GM12865 (cell line): Measurements from ENCODE around the gene CEP112.
A peak's percentile ranks its signal among the peaks of the same experiment; 100 is the strongest.

ENCODE experiments used
- DNase-seq: peaks from one replicate; pipeline ENCODE4 v3.0.0; 2010; ENCODE audit warnings: low read depth
- H3K4me3 ChIP-seq: 2 replicates; pipeline ENCODE4 v1.5.1; 2011; ENCODE audit warnings: mild to moderate bottlenecking, low read depth, low read length, control low read depth
- TF ChIP-seq, protein P1 (sequence below): IDR thresholded peaks from 2 replicates; pipeline ENCODE4 v1.5.1; 2011; ENCODE audit warnings: low read length, control low read depth, low read depth, inconsistent platforms; ENCODE audit not compliant: insufficient read depth; ENCODE audit errors: missing control alignments

Gene CEP112

DNA sequence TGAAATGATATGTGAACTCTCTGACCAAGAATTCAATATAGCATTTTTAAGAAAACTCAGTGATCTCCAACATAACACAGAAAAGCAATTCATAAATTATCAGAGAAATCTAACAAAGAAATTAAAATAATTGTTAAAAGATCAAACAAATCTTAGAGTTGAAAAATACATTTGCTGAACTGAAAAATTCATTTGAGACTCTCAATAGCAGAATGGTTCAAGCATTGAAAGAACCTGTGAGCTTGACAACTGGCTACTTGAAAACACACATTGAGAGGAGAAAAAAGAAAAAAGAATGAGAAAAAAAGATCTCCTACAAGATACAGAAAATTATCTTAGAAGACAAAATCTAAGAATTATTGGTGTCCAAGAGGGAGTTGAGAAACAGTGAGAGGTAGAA, 203.5 kb downstream of the CEP112 start:
- TF ChIP-seq, protein P1, sequence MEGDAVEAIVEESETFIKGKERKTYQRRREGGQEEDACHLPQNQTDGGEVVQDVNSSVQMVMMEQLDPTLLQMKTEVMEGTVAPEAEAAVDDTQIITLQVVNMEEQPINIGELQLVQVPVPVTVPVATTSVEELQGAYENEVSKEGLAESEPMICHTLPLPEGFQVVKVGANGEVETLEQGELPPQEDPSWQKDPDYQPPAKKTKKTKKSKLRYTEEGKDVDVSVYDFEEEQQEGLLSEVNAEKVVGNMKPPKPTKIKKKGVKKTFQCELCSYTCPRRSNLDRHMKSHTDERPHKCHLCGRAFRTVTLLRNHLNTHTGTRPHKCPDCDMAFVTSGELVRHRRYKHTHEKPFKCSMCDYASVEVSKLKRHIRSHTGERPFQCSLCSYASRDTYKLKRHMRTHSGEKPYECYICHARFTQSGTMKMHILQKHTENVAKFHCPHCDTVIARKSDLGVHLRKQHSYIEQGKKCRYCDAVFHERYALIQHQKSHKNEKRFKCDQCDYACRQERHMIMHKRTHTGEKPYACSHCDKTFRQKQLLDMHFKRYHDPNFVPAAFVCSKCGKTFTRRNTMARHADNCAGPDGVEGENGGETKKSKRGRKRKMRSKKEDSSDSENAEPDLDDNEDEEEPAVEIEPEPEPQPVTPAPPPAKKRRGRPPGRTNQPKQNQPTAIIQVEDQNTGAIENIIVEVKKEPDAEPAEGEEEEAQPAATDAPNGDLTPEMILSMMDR: no peak
- H3K4me3 ChIP-seq: no peak overlapping the region
- DNase-seq: no peak

DNA sequence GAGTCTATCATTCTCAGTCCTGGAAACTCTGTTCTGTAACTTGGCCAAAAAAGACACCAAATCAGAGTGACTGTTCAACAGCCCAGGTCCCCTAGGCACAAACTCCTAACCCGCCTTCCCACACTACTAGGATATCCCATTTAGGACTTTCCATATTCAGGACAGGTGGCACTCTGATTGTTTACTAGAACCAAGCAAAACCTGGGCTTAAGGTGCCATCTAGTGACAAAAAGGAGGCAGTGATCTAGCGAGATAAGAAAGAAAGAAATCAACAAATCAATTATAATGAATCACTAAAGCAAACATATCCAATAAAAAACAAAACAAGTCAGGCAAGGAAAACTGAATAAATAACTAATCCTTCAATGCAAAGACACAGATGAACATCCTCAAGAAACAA, 203.9 kb downstream of the CEP112 start:
- peak; percentile 62 for DNase-seq
- no peak overlapping the region for H3K4me3 ChIP-seq
- TF ChIP-seq, protein P1: peak; percentile 51

DNA sequence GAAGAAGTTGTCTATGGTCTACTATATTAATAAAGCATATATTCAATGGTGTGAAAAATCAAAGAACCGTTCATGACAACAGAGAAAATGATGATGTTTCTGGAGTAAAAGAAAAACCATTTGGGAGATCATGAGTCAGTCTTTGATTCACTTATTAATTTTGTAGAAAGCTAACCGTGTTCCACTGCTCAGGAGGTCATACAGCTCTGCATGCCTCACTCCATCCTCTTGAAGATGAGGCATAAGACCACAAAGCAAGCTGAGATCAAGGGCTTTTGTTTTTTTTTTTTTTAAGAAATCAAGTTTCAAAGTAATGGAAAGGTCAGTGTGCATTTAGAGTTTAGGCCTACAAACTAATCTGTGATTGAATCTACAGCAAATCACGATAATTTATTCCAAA, 206.4 kb downstream of the CEP112 start:
- DNase-seq: no peak
- TF ChIP-seq, protein P1: no peak

DNA sequence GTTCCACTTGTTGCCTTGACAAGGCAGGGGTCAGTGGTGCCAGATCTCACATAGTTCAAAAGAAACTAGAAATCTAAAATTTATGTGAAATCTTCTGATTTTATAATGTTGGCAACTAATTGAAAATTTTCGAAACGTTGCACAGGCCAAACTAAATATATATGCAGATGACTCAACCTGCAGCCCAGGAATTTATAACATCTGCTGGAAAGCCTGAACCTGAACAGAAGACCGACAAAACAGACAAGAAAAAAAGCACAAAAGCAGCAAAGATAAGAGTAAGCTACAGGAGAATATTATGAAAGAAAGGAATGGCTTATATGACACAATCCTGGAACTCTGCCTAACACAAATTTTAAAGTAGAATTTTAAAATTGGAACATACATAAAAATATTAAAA, 207.6 kb downstream of the CEP112 start:
- no peak overlapping the region for H3K4me3 ChIP-seq
- no peak for DNase-seq
- TF ChIP-seq, protein P1: no peak

More for the DNA sequence above, 206.4 kb downstream of the CEP112 start:
- H3K4me3 ChIP-seq: no peak overlapping the region

DNA sequence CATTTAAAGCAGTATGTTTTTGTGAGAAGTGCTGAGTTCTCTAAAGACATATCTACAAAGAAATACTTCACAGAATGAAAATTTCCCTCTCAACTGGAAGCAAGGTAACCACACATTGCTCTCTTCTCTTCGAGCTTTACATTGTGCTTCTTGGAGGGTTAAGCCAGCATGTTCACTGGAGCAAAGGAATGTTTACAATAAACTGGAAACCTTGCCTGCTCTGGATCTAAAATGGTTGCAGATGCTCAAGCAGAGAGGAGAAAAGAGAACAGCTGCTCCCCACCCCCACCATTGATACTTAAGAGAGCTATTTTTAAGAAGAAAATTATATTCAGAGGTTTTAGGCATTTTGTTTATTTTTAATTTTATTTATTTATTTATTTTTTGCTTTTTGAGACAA, 213.1 kb downstream of the CEP112 start:
- no peak overlapping the region for H3K4me3 ChIP-seq
- no peak for DNase-seq
- TF ChIP-seq, protein P1: no peak

DNA sequence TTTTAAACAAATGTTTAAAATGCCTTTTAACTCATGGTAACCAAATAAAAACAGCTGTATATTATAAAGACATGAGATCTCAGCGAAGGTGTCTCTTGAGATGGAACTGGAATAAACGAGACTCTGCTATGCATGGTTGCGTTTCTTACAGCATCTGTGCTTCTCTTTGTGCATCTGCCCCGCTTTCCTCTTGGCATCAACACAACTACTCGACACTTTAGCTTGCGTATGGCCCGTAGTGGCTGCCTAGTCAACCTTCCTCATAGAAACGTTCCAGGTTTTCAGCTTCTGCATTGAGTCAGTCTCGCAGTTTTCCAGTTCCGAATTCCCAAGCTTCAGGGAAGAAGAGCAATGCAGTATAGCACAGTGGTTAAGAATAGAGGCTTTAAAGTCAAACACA, 214.9 kb downstream of the CEP112 start:
- no peak overlapping the region for H3K4me3 ChIP-seq
- DNase-seq: no peak
- TF ChIP-seq, protein P1: no peak

DNA sequence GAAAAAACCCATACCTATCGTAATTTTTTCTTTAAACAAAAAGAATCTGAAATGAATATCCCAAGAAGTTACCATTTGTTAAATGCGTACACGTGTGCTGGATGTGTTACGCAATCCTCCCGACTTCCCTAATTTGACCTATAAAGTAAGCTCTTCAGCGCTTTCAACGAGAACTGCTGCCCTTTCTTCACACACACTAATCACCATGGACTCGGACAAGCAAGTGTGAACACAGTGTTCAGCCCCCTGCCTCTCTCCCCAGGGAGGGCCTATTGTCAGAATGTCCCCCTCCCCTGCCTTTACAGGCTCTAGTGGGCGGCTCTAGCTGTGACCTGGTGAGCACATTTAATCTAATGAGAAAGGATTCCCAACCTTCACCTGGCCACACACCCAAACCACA, 216.1 kb downstream of the CEP112 start:
- DNase-seq: no peak
- TF ChIP-seq, protein P1: no peak
- H3K4me3 ChIP-seq: no peak overlapping the region
